Middle frontal gyrus (tissue), 1 donor: ENCODE data around the gene WDFY3.
"Not testable (repeated sequence)": the region's sequence is repeated elsewhere in the genome, so short reads cannot be mapped to it uniquely, and the experiment has no call there.

Experiments used
- DNase-seq: peaks from one replicate; pipeline ENCODE4 v3.0.0-alpha.2; 2015; ENCODE audit warnings: low spot score; ENCODE audit errors: extremely low spot score

The WDFY3 gene

DNA sequence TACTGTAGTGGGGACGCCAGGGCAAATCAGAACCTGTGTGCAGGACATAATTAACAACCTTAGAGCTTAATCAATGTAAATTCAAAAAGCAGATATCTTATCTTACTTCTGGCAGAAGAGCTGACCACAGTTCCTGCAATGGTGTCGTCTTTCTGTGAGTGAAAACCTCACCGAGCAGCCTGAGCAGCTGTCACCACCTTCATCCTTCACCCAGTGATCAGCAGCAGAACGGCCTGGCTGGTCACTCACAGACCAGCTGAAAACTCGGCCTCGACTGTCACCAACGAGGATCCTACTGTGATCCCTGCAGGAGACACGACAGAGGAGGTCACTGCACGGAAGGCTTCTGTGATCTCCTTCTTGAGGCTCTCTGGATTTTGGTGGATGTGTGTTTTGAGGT, 289.4 kb downstream of the WDFY3 start:
- DNase-seq, result no peak

DNA sequence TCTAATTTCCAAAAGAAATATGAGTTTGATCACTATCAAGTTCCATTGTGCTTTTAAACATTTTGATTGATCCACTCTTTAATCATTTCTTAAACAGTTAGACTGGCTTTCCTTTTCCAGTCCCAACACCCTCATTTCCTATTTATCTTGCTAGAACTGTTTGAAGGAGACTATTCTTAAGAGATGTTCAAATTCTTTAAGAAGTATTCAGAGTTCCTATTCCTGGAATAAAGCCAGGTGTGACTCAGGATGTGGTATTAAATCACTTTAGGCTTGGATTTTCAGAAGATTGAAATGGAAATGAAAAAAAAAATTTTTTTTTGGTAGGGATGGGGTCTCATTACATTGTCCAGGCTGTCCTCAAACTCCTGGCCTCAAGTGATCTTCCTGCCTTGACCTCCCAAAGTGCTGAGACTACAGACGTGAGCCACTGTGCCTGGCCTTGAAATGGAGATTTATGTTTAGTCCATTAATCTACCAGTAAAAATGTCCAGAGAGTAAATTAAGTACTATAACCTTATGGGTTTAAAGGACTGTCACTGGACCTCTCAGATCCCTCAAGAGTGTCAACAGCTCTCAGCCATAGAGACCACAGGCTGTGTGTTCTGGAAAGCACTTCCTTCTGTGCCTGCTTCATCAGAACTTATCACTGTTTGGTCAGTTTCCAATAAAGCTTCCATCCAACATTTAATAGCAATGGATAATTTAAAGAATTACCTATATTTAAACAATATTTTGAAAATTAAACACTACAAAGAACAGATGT, 292.8 kb downstream of the WDFY3 start:
- no peak for DNase-seq

DNA sequence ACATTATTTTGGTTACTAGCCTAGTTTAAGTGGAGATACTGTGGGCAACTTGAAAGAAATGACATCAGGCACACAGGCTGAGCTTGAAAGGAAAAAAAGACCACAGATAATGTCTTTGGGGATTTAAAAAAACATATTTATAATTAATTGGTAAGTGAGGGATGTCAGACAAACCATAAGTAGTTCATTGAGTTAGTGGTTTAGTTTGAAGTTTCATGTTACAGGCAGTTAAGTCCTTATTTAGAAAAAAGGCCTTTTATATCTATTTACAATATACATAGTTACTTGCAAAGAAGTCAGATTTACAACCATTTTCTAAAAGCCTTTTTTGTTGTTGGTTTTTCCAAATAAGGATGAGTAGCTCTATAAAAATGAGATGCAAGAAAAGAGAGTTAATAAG, 294.3 kb downstream of the WDFY3 start:
- no peak for DNase-seq

DNA sequence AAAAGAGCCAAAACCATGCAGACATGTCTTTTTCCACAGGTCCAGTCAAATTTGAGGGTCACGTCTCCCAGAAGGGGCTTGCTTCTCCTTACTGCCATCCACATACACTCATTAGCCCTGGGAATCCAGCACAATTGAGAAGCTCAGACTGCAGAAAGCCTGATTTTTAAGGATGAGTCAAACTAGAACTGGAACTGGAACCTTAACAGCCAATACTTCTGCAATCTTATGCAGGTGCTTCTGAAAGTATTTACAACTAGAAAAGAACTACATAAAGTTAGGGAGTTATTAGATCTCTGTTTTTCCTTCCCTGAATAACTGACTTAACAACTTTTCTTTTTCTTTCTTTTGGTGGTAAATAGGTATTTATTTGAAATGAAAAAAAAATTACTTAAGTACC, 297.3 kb downstream of the WDFY3 start:
- DNase-seq, result no peak

DNA sequence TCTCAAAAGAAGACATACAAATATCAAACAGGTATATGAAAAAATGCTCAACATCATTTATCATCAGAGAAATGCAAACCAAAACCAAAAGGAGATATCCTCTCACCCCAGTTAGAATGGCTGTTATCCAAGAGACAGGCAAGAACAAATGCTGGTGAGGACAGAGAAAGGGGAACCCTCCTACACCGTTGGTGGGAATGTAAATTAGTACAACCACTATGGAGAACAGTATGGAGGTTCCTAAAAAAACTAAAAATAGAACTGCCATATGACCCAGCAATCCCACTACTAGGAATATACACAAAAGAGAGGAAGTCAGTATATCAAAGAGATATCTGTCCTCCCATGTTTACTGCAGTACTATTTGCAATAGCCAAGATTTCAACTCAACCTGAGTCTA, 300.1 kb downstream of the WDFY3 start:
- no peak for DNase-seq

DNA sequence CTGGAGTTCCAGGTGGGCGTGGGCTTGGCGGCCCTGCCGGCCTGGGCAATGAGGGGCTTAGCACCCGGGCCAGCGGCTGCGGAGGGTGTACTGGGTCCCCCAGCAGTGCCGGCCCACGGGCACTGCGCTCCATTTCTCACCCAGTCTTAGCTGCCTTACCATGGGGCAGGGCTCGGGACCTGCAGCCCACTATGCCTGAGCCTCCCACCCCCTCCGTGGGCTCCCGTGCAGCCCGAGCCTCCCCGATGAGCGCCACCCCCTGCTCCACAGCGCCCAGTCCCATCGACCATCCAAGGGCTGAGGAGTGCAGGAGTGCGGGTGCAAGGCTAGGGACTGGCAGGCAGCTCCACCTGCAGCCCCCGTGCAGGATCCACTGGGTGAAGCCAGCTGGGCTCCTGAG, 301.7 kb downstream of the WDFY3 start:
- not testable (repeated sequence) for DNase-seq

DNA sequence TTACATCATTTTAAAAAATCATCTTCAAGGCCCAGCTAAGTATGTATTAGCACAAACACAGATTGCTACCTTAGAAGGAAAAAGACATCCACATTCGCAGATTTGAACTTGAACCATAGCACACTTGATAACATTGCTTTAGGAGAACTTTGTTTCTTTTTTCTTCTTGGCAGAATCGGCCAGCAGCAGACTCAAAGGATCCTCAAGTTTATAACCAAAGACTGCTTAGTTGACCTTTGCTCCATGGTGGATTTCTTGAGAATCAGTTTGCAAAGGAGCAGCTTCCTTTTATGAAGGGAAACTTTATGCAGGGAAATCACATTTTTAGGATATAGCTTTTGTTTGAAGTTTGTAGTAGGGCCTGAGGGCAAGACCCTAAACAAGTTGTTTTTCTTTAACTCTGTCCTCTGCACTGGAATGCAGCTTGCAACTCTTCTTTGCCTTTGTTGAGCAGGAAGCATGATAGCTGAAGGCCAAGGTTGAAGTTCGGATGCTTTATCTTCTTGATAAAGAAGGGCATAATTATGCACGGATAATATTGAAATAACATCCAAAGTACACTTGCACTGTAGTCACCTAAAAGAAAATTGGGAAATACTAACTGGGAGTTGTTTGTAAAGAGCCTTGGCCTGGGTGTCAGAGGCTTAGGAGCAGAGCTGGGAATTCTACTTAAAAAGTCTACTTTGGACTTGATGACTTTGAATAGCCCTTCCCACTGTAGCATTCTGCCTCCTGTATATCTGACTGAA, 305.1 kb downstream of the WDFY3 start:
- DNase-seq, result no peak

DNA sequence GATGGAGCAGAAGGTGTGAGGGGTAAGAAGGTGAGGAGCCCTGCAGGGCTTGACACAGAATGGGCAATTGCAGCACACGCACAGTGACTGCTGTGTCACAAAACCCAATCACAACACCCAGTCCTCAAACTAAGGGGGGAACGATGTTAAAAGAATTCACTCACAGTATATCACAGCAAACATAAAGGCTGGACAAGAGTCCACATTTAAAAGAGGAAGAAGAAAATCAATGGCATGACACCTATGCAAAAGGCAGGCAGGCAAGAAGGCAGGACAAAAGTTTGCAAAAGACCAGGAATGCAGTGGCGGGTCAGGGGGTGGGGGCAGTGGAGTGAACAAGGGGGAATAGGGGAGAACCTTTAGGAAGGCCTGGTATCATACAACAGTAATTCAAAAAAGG, 305.9 kb downstream of the WDFY3 start:
- no peak for DNase-seq

DNA sequence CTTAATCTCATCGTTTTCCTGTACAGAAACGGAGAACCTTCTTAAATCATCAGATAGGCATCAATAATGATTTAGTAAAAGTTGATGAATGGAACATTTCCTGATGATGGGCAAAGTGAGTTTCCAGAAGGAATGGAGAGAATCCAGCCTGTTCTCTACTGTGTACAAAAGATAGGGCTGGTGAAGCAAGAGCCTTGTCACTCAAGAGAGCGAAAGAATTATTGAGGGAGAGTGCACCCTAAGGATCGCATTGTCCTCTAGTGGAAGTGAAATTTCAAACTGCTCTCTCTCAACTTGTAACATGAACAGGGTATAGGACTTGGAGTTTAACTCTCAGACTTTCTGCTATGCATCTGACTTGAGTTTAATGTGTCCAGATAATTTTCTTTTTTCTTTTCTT, 314.0 kb downstream of the WDFY3 start:
- DNase-seq, result no peak

DNA sequence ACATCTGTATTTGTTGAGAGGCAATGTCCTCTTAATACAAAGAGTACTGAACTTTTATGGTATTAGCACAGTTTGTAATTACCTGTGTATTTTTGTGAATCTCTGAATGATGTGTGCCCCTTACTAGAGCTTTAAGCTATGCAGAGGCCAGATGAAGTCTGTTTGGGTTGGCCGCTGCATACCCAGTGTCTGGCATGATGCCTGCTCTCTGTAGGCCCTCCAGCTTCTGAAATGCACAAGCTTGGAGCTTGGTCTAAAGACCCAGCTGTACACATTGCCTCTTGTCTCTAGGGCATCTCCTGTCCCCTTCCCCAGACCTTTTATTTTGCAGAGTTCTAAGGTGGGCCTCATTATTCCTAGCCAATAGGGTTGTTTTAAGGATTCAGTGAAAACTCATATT, 315.0 kb downstream of the WDFY3 start:
- DNase-seq, result no peak

DNA sequence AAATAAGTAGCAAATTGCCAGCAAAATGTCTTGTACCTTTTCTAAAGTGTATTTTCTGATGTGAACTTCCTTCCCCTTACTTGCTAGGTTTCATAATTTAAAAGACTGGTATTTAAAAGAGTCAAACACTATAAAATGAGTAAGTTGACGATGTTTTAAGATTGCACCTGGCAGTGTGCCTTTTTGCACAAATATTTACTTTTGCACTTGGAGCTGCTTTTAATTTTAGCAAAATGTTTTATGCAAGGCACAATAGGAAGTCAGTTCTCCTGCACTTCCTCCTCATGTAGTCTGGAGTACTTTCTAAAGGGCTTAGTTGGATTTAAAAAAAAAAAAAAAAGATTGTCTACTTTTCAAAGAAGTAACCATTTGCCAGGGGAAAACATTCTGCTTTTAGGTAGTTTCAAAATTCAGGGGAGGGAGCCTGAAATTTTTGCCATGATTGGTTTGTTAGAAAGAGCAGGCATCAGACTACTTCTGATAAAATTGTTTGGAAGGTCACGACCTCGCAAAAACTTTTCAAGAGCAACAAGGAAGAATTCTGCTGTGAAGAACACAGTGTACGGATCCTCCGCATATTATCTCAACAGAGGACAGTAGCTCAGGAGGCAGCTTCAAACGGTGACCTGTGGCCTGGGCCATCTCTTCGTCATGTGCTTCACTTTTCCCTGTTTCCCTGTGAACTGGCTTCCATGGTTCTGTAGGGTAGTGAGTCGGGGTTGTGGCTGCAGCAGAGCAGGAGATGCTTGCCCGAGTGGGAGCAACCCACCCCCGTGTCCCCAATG, 317.4 kb downstream of the WDFY3 start:
- no peak for DNase-seq

DNA sequence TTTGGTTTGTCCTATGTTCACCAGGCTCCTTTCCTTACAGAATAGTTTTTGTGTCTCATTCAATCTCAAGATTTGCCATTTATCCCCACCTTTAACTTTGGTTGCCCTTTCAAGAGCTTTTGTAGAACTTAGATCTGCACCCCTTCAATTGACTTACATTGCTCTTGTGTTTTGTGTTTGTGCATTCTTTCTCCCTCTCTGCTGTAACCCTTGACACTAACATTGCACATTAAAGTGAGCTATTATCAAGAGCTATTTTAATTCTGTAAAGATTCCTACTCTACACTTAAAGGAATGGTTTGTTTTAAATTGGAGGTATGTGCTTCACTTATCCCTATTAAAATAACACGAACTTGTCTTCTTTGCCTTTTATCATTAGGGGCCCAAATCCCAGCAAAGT, 318.3 kb downstream of the WDFY3 start:
- DNase-seq, result no peak

DNA sequence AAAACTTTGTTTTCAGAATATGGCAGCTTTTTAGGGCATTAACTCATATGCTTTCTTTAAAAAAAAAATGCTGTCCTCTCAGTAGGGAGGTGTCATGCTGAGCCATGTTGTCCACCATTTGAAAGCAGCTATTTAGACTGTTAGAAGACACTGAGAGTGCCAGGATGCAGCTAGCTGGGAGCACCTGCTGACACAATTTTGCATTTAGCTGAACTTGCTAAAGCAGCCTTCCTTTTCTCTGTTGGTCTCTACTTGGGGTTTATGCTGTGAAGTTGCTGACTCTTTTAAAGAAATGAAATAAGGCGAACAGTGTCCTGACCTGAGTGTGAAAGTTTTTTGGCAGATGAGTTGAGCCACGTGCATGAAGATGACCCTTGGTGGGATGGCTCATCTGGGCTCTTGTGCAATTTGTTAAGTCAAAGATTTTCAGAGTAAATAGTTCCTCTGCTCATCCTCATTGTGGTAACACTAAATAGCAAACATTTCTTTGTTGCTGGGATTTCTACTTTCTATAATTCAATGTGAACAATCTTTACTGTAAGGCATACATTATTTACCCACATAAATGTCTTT, 319.1 kb downstream of the WDFY3 start:
- no peak for DNase-seq

DNA sequence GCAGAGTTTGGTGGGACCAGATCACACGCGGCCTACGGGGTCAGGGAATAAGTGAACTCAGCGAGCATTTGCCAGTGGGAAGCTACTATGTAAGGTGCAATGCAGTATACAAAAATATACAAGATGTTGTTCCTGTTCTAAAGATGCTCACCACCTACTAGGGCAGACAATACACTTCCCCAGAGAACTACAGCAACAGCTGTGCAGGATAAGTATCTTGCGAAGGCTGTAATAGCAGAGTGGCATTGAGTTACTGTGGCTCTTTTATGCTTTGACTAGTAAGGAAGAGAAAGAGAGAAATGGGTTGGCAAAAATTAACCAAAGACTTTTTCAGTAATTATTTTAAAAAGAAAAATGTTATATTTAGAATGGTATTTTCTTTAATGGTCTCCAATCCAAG, 322.4 kb downstream of the WDFY3 start:
- DNase-seq, result no peak

DNA sequence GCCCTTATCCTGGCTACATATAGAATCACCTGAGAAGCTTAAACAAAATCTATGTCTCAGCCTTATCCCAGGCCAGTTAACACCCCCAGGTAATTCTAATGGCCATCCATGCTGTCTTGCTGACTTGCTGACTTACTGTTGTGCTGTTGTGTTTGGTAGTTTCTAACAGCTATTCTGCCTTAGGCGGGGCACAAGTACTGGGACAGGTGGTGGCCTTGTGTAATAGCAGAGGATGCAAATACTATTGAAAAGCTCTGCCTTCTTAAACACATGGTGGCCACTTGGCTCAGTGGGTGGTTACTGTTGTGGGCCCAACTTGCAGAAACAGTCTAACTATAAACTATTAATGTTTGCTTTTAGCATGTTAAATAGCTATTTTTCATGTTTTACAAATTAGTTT, 327.3 kb downstream of the WDFY3 start:
- no peak for DNase-seq

DNA sequence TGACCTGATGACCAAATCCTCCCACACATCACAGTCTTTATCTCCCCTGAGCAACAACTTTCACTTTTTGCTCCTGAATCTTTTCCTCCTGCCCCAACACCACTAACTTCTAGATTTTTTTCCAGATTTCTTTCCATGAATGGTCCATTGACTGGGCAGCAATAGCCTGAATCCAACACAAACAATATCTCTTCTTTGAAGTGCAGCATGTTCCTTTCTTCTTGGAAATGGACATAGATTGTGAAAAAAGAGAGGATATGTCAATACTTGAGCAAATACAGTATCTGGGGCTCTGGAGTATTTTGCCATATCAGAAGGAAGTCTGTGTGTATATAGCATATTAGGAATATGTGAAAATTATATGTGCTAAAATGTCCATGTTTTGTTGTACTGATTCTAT, 328.4 kb downstream of the WDFY3 start:
- no peak for DNase-seq

DNA sequence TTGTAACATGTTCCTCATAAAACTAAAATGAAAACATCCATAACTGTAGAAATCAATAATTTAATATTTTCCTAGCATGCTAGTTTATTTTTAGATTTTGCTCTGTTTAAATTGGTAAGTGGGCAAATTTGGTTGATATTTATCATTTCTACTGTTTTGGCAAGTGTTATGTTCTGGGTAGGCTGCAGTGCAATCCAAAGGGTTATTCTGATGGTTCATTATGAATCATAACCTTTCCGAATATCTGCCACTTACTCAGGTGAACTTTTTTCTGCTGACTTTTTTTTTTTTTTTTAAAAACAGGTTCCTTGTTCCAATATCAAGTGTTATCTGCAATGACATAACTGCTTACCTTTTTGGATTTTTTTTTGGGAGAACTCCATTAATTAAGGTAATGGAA, 331.5 kb downstream of the WDFY3 start:
- DNase-seq, result no peak

DNA sequence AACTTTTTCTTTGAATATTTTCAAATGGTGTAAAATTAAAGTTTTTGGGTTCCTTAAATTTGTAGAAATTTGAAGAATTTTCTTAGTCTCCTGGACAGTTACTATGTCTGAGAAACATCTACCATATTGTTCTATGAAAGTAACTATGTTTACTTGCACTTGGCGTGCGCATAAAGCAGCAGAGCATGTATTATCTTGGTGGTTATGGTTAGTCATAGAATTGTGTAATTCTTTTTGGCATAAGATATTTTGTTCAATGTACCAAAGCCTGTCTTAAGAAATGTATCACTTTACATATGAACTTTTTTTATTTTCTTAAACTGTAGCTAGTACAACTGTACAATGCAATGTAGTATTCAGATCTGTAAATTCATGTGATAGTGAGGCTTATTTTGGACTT, 334.4 kb downstream of the WDFY3 start:
- no peak for DNase-seq

DNA sequence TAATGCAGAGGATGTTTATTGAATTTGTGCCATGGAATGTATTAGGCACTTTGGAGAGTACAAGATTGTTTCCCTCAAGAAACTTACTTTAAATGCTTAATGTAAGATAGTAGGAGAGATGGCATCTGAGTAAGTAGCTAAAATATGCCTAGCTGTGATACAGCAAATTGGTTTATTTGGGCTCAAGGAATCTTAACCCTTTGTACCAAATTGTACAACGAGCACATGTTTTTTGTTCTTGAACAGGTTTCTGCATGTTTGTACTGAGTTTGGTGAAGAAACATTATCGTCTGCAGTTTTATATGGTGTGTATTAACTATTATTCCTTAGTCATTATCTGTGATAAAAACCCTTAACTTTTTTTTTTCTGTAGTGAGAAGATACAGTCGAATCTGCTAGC, 334.9 kb downstream of the WDFY3 start:
- DNase-seq, result no peak

DNA sequence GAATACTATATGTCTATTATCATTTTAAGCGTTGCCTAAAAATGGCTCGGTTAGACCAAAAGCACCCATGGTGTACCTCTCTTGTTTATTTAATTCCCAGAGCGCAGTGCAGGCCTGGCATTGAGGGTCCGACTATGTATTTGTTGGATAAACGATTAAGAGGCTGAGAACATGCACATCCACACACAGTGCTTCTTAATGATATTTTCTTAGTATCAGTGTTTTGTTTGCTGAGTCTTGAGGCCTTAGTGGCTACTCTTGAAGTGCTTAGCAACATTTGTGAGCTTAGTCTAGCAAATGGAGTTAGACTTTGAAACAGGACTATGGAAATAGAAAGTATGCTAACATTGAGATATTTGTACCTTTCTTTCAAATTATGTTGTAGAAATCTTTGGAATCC, 339.8 kb downstream of the WDFY3 start:
- DNase-seq, result no peak

DNA sequence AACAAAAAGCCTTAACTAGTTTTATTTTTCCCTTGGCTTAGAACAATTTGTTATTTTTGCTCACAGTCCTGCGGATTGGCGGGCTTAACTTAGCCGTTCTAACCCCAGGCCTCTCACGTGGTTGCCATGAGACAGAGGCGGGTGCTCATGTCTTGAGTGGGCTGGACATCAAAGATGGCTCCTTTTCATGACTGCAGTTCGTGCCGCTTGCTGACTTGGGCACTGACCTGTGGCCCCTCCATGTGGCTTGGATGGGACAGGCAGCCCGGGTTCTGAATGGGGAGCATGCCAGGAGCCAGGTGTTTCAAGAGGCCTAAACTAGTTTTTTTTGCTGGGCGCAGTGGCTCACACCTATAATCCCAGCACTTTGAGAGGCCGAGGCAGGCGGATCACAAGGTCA, 342.8 kb downstream of the WDFY3 start:
- DNase-seq, result no peak

DNA sequence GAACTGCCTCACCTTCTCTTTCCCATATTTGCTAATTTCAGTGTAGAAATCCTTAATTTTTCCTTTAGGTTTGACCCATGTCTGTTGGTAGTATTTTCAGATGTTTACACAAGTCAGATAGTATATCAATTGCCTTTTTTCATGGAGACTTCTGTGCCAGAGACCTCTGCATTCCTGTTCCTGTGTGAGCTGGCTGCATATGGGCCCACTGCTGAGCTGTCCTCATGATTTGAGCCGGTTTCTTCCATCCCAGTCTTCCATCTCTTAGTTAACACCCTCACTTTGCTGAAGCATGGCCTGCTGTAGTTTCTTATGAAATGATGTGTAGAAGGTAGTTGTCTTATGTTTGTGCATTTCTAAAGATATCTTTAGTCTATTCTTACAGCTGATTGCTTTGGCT, 343.5 kb downstream of the WDFY3 start:
- no peak for DNase-seq
